Activated CD8-positive, alpha-beta memory T cell treated with anti-CD3 and anti-CD28 coated beads, Interleukin-2, amount 50 U/mL, for 1 hour (primary cell): ENCODE data around the gene CLIC6.

Source experiments
- DNase-seq: peaks from one replicate; pipeline ENCODE4 v3.0.0-alpha.2; 2020; ENCODE audit errors: extremely low read depth

CLIC6 gene

DNA sequence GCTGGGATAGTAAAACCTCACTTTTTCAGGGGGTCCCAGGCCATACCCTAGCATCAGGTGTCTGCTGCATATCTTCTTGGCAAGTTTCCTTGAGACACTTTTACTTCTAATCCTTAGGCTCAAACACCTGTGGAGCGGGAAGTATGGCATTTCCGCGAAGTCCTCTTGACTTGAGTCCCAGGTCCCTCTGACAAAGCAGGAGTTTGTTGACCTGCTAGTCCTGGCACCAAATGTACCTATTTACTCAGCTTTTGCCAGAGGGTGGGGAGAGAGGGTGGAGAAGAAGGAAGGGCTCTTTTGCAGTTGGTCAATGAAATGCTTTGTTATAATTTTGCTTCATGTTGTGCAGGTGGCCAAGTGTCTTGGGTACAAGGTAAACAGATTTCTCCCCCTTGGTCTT is 59.7 kb downstream of the CLIC6 start:
- DNase-seq = no peak

DNA sequence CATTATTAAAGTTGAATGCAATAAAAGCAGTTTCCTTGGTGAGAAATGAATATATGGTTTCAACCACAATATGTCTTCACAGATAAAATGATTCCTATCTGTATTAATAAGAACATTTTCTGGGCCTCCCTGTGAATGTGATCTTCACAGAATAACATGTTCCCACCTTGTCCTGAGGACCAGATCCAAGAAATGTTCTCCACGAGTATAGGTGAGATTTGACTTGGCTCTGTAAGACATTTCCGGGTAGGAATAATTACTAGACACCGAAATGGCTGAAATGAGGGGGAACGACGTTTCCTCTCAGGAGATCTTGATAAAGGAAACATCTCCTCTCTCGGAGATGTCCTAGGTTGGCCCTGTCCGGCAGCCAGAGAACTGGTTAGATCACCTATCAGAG is 61.4 kb downstream of the CLIC6 start:
- no peak for DNase-seq

DNA sequence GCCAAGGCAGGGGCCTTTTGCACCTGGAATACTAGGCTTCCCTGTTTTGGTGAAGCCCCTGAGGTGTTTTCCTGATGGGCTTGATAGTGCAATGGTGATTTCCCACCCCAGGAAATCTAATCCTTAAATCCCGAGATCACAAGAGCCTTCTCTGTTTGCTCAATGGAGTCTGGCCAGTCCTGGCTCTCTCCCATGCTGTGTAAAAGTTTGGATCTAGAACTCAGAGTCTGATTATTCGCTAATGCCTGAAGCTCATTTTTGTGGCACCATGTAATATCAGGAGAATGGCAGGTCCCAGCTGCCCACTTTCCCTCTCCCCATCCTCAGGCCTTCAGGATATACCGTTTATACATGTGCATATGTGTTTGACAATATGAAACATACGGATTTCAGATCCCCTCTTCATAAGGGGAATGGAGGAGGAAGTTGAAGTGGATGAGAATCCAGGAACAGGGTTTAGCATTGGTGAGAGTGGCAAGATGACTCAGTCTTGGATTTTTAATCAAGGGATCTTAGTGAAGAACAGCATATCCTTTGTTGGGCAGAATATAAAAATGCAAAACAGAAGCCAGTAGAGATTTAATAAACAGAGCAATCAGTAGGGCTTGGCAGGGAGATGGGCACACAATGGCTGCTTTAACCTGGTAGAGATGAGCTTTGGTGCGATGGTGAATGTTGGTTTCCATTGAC is 62.1 kb downstream of the CLIC6 start:
- no peak for DNase-seq

DNA sequence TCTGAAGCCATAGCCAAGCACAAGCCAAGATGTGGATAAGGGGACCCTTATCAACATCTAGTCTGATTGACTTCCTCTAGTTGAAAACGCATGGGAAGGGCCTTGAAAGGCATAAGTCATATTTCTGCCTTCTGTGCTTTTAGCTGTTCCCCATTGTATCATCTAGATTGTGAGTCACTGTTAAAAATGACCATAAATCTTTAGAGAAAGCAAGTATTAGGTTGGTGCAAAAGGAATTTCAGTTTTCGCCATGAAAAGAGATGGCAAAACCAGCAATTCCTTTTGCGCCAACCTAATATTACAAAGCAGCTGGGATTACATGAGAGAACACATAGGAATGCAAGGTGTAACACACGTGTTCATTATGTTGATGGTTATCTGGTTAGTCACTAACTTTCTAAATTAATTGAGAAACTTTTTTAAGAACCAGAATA is 63.6 kb downstream of the CLIC6 start:
- DNase-seq = no peak

DNA sequence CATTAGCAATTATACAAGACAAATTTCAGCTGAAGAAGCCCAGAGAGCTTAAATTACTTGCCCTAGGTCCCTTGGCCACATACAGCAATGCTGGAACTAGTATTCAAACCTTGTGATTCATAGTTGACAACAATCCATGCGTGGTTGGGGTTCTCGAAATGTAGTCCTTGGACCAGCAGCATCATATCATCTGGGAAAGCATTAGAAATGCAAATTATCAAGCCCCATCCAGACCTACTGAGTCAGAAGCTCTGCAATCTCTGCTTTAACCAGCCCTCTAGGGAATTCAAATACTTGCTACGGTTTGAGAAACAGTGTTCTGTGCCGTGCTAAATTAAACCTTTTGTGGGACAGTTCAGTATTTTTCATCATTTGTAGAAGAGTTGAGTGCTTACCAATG is 65.1 kb downstream of the CLIC6 start:
- no peak for DNase-seq

DNA sequence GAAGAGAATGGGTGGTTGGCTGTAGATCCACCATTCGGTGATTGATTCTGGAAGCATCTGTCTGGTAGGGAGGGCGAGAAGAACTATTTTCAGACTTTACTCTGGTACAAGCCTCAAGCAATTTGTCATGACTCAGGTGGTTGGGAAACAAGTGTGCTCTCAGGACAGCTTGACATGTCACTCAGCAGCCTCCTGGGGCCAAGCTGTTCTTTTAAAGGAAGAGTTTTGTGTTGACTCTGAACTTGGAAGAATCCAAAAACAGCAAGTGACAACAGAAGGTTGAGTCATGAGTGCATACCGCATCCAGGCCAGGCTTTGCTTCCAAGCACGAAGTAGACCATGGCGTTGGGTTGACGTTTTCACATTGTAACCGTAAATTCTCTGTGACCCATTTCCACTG is 65.9 kb downstream of the CLIC6 start:
- no peak for DNase-seq

DNA sequence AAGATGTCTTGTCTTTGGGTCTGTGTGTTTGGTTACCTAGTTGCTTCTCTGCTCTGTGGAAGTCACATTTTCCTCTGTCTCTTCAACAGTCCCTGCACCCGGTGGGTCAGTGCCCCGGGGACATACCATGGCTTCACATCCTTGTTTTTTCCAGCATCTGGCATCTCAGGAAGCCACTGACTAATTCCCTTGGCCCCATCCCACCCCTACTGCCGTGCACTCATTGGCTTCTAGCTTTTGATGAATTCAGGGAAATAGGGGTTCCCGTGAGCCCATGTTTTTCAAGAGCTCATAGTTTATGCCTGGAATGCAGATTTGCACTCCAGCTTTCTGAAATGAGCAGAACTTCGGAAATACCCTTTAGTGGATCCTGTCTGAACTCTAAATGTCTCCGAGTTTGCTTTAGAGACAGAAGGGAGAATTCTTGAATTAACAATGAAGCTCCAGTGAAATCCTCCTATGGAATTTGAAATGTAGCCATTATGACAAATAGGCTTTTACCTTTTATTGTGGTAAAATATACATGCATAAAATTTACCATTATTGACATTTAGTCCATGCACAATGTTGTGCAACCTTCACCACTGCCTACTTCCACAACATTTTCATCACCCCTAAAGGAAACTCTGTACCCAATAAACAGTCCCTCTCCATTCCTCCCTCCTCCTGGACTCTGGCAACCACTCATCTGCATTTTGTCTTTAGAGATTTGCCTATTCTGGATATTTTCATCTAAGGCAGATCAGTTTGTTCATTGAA is 67.5 kb downstream of the CLIC6 start:
- DNase-seq = no peak

DNA sequence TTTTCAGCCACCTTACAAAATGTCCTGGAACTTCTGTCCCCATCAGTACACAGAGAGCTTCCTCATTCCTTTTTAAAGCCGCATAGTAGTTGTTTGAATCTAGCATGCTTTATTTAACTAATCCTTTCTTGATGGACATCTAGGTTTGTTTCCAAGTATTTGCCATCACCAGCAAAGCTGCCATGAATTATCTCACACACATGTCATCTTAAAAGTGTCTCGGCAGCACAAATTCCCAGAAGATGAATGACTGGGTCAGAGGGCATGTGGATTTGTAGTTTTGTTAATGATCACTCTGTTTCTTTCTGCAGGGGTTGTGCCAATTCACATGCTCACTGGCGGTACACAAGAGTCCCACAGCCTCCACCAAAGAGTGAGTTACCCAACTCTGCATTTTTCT is 68.3 kb downstream of the CLIC6 start:
- no peak for DNase-seq

DNA sequence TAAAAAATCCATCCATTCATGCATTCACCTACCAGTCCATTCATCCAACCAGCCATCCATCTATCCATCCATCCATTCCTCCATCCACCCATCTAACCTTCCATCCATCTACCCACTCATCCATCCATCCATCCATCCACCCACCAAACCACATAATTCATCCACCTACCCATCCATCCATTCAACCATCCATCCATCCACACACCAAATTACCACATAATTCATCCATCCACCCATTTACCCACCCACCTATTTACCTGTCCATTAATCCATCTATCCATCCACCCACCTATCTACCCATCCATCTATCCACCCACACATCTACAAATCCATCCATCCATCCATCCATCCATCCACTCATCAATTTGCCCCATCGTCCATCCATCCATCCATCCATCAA is 71.4 kb downstream of the CLIC6 start:
- no peak for DNase-seq

DNA sequence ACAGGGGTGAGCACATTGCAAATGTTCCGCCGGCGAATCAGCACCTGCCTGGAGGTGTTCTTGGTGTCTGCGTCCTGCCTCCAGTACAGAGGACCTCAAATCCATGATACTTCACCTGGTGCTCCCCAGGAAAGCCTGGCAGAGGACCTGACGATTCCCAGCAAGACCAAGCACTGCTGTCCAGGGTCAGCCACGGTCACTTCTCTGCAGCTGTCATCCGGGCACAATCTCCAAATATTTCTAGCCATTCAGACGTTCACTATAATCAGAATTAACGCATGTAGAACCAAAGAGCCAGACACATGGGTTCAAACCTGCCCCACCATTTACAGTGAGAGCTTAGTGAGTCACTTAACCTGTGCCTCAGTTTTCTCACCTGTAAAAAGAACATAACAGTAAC is 74.5 kb downstream of the CLIC6 start:
- no peak for DNase-seq

DNA sequence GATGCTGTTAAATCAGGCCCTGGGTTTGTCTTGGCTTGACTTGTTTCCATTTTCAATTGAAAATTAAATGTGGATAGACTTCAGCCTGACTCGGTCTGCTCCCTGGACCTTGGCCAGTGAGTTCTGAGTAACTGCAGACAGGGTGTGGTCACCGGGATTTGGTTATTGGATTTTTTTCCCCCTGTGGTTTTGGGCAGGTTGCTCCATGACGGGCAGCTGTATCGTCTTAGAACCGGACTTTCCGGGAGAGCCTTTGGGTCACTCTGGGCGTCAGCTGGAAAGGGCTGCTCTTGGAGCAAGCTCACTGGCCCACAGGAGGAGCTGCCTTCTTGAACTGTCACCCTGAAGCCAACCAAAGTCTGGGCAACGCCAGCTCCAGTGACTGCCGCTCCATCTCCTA is 75.0 kb downstream of the CLIC6 start:
- DNase-seq = no peak

DNA sequence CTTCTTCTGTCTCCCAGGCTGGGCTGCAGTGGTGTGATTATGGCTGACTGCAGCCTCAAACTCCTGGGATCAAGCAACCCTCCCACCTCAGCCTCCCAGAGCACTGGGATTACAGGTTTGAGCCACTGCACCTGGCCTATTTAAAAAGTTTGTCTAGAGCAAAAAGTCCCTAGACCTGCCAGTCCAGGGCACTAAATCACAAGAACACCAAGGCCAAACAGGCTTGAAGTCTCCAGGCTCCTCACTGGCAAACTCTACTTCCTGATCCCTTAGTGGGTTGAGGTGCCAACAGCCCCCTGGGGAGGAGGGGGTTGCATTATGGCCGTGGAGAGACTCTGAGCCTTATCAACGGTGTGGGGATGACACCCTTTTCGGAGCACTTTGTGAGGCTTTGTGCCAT is 76.0 kb downstream of the CLIC6 start:
- DNase-seq = no peak

DNA sequence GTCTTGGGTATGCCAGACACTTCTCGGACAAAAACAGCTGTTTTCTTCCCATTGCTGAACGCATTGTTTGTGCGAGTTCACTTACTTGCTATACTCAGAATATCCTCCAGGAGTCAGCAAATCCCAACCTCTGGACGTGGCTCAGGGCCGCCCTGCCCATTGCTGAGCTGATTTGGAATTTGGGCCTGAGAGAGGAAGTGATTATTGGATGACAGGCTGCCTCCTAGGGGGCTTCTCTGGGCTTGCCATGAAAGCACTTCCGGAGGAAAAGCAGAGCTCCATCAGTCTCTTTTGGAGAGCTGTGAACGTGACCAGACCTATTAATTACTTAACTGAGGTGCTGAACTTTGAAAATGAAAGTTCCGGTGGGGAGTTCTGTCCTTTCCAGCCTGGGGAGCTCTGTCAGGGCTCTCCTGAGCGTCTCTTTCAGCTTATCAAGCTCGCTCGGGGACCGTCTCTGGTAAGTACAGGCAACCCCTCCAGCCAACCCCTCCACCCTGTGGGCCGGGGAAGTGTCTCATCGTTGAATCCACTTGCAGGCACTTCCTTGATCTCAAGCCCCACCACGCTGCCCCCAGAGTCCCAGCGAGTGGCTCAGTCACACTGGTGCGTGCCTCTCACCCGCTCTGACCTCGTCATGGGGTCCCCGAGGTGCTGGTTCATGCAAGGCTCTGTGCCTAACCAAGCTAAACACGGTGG is 76.9 kb downstream of the CLIC6 start:
- DNase-seq = no peak

DNA sequence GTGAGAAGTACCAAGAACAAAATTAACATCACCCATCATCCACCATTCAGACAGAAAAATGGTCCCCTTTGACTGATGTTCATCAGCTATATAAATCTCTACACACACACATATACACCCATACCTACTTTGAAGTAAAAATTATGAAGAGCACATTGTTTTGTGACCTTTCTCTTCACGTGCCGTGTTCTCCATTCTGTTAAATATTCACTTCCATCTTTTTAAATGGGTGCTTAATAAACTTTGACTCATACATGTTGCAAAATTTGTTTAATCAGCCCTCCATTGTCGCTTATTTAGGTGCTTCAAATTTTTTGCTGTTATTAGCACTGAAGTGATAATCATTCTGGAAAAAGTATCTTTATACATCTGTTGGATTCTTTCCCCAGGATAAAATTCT is 80.1 kb downstream of the CLIC6 start:
- DNase-seq = no peak

DNA sequence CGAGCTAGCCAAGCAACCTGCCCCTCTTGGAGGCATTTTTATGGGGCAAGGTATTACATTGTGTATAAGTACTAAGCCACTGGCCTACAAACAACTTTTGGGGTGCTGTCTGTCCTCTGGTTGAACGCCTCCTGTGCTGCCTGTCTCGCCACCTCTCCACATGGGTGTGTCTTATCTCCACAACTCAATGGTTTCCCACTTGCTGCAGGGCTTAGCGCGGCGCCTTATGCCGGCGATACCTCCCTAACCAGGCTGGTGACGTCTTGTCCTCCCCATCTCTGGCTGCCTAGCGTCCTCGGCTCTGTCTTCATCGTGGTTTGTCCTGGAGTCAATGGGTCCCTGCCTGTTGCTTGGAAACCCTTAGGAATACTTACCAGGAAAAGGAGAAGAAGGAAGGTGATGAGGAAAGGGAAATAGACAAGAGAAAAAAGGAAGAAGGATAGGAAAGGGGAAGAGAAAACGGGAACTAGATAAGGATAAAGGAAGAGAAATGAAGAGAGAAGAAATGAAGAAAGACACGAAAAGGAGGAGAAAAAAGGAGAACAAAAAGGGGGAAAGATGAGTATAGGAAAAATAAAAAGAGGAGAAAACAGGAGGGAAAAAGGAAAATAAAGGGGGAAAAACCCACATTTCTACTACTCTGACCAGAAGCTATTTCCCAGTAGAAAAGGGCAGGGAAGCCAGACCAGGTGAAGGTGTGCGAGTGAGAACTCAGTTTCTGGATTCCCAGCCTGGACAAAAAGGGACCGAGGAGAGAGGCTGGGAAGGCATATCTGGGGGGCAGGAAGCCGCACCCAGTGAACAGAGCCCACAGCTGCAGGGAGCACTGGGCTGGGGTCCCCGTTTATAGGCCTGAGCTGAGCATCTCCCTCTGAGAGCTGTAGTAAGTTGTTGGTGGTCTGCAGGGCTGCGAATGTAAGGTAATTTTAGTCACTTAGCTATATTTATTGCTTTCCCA is 86.2 kb downstream of the CLIC6 start:
- no peak for DNase-seq

DNA sequence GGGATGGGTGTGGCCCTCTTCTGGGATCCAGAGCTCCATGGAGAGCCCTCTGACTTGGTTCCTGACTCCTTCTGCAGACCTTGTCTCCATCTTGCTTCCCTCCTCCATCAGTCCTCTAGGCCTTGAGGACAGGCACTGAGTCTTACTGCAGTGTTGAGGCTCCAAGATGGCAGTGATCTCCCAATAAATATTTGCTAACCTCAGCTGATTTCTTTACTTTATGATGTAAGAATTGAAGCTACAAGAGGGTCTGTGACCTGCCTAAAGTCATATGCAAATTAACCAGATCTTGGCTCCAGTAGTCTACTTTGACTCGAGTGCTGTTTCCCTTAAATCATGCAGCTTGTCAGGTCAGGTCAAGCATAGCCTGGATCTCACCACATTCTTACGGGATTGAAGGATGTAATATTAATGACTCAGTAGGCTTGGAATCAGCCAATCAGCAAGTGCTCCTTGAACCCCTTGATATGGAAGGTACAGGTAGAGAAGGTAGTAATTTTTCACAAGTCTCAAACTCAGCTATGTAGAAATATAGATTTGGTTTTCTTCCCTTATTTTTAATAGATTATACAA is 93.0 kb downstream of the CLIC6 start:
- DNase-seq = no peak

DNA sequence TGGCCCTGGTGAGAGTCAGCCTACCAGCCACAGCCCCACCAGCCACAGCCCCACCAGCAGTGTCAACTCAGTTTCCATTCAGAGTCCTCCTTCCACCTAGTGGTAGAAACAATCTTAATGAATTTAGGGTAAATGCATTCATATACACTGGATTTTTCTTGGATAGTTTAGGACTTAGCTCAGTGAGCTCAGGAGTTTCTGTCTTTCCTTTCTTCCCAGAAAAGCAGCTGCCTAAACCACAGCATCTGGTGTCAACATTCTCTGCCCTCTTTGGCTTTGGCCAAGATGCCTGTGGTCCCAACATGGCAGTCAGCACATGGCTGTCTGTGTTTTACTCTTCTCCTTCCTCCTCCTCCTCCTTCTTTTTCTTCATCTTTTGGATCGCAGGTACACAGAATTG is 94.0 kb downstream of the CLIC6 start:
- no peak for DNase-seq

DNA sequence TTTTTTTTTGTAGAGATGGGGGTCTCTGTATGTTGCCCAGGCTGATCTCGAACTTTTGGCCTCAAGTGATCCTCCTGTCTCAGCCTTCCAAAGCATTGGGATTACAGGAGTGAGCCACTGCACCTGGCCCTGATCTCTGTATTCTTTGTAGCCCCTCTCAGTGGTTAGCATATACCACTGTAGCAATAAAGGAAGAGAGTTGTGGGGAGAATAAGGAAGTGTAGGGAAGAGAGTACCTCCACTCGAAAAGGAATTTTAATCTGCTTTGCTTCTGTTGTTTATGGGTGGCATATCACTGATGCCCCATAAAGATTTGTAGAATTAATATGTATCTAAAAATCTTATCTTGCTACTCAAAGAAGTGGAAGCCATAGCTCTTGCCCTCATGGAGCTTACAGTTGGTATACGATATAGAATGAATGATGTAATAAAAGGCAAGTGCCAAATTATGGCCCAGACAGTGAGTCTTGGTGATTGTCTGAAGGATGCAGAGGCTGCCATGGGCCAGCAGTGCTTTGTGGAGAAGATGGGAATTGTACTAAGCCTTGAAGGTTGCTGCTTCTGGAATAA is 96.0 kb downstream of the CLIC6 start:
- no peak for DNase-seq

DNA sequence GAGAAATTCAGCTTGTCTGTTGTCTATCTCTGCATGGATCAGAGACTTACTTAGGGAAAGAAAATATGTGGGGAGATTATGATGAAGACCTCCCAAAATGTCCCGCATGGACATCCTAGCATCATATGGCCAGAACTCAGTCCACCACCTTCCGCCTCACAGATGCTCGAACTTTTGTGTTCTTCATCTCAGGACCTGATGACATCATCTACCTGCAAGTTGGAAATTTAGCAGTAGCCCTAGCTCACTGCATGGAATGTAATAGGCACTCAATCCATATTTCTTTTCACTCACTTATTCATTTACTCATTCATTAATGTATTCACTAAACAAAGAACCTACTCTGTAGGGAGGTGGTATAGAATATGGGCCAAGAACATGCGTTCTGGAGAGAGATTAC is 96.8 kb downstream of the CLIC6 start:
- no peak for DNase-seq

DNA sequence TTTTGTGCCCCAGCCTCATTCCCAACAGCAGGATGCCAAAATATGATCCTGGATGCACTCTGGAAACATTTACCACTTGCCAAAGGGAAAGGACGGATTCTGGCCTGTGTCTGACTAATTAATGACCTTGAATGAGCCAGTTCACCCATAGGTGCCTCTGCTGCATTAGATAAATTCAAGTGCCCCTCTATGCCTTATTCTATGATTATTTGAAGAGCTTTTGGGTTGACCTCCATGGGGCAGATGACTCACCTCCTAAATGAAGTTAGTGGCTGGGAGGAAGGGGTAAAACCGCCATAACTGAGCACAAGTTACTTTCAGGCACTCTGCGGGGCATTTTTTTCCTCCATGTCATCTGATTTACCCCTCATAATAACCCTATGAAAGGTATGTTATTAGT is 98.1 kb downstream of the CLIC6 start:
- DNase-seq = no peak
